ENCODE results near the gene NBEA.

GRCh38 chr13:34967851-34968562 is 25.9 kb downstream of the NBEA start:
- TF ChIP-seq CTCF (IDR thresholded peaks at IDR 0.05) = no peak
- TF ChIP-seq POLR2AphosphoS5 (IDR thresholded peaks at IDR 0.05) = no peak

Measured in sigmoid colon (tissue), 4 donors.